ENCODE measurements around the gene NIPAL3.

- no peak for TF ChIP-seq CTCF (IDR thresholded peaks at IDR 0.05)
- no peak for TF ChIP-seq SP1 (CRISPR knock-in tag; conservative IDR thresholded peaks at IDR 0.05)
- TF ChIP-seq NFYB (CRISPR knock-in tag; conservative IDR thresholded peaks at IDR 0.05; ENCODE audit: low read depth): no peak
- no peak for TF ChIP-seq FOXJ3 (CRISPR knock-in tag; IDR thresholded peaks at IDR 0.05; ENCODE audit: borderline replicate concordance)
- TF ChIP-seq E2F1 (CRISPR knock-in tag; IDR thresholded peaks at IDR 0.05): no peak
- no peak for TF ChIP-seq ZNF138 (CRISPR knock-in tag; conservative IDR thresholded peaks at IDR 0.05)
- TF ChIP-seq, protein P1, sequence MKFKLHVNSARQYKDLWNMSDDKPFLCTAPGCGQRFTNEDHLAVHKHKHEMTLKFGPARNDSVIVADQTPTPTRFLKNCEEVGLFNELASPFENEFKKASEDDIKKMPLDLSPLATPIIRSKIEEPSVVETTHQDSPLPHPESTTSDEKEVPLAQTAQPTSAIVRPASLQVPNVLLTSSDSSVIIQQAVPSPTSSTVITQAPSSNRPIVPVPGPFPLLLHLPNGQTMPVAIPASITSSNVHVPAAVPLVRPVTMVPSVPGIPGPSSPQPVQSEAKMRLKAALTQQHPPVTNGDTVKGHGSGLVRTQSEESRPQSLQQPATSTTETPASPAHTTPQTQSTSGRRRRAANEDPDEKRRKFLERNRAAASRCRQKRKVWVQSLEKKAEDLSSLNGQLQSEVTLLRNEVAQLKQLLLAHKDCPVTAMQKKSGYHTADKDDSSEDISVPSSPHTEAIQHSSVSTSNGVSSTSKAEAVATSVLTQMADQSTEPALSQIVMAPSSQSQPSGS (CRISPR knock-in tag; IDR thresholded peaks at IDR 0.05; ENCODE audit: borderline replicate concordance, low read depth): no peak
- TF ChIP-seq USF2 (CRISPR knock-in tag; IDR thresholded peaks at IDR 0.05): no peak
- no peak for TF ChIP-seq ATF1 (CRISPR knock-in tag; IDR thresholded peaks at IDR 0.05)
- TF ChIP-seq TCF7 (CRISPR knock-in tag; IDR thresholded peaks at IDR 0.05; ENCODE audit: low read depth): no peak
Measured at GRCh38 chr1:24384251-24385090, 31.1 kb upstream of the NIPAL3 start.
